T follicular helper cell (primary cell): Measurements from ENCODE around the gene USP7.
A peak's percentile ranks its signal among the peaks of the same experiment; 100 is the strongest.

ENCODE experiments used
- DNase-seq: peaks from one replicate; pipeline ENCODE4 v3.0.0-alpha.2; 2020; ENCODE audit warnings: low read depth

Gene USP7

DNA sequence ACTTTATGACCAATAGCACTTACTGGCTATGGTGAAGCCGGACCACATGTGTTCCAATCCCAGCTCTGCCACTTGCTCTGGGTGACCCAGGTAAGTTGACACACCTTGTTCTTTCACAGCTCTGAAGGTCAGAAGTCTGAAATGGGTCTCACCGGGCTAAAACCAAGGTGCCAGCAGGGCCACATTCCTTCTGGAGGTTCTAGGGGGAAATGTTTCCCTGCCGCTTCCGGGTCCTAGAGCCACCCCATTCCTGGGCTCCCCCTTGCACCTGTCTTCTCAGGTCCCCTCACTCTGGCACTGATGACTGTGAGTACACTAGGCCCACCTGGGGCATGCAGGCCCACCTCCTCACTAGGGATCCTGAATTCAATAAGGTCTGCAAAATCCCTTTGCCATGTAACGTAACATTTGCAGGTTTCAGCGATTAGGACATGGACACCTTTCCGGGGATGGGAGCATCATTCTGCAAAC lies 11.4 kb downstream of the USP7 start:
- DNase-seq: no peak

- no peak for DNase-seq
Measured at GRCh38 chr16:8951447-8952280, 12.0 kb downstream of the USP7 start.

DNA sequence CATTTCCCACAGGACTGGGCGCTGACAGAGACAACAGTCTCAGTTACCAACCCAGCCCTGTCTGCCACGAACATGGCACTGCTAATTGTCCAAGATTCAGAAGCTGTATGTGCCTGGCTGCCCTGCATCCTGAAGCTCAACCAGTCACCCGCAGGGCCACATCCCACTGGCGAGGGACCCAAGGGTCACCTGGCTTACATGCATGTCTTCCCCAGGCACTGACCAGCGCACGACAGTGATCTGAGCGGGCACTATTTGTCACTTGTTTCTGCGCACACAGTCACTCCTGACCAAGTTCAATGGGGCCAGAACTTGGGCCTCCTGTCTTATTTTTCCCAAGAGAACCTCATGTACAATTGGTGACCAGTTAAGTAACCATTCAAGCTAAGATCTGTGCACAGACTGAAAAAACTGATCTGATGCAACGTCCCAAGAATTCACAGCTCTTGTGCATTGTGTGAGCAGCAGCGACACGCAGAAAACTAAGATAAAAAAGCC lies 13.1 kb downstream of the USP7 start:
- no peak for DNase-seq

DNA sequence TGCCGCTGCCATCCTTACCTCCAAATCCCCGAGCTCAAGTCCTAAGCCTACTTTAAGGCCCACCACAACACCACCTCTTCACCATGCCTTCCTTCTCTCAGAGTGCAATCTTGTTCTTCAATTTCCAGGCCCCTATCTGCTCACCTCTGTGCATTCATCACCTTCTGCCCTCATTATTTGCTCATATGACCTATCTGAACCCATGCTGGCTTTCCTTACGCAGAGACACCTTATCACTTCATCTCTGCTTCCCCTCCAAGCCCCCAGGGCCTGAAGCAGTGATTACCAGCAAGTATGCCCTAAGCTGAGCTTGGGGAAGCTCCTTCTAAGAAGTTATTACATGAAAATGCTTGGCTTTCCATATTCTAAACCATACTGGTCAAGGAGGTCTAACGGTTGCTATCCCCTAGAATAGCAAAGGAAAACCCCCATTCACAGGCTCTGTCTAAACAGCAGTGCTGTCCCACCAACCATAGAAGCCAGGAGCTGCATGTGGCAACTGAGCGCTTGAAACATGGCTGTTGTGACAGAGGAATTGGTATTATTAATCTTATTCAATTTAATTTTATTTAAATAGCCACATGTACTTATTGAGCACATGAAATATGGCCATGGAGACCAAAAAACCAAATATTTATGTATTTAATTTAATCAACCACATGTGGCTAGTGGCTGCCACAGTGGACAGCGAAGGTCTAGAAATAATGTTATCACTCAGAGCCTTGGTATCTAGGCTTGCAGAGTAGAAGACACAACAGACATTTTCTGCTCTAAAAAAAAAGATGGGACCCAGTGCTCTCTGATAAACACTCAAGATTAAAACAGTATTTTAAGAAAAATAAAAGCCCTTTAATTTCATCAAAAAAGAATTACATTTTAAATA lies 13.9 kb downstream of the USP7 start:
- no peak for DNase-seq

GRCh38 chr16:8948831-8949230 lies 14.9 kb downstream of the USP7 start:
- no peak for DNase-seq

GRCh38 chr16:8948069-8948593 lies 15.6 kb downstream of the USP7 start:
- DNase-seq: no peak

DNA sequence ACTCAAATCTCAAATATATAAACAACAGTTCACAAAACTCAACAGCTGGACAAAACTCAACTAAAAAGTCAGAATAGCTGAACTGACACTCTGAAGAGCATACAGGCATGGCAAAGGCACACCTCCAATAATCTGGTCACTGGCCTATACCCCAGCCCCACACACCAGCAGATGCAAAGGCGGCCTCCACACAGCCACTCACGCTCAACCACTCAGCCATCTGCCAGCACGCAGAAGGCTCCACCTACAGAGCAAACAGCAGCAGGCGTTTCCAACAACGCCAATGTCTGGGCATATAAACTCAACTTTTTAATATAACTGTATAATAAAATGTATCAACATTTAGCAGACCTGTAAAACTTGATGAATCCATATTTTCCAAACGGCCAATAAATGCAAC lies 17.2 kb downstream of the USP7 start:
- no peak for DNase-seq

DNA sequence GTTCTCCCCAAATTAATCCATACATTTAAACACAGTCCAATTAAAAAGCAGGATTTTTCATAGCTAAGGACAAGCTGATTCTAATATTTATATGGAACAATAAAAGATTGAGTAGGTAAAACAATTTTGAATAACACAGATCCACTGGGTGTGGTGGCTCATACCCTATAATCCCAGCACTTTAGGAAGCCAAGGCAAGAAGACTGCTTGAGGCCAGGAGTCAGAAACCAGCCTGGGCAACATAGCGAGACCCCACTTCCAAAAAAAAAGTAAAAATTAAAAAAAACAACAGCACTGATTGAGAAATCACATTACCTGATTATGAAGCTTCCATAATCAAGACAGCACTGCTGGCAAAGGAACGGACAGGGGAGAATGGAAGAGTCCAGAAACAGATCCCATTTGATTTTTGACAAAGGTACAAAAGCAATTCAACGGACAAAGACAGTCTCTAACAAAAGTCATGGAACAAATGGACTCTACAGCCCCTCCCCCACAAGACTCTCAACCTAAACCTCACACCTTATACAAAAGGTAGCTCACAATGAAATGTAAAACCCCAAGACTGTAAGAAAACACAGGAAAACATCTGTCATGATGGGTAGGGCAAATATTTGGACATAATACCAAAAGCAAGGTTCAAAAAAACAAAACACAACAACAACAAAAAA lies 17.9 kb downstream of the USP7 start:
- no peak for DNase-seq

DNA sequence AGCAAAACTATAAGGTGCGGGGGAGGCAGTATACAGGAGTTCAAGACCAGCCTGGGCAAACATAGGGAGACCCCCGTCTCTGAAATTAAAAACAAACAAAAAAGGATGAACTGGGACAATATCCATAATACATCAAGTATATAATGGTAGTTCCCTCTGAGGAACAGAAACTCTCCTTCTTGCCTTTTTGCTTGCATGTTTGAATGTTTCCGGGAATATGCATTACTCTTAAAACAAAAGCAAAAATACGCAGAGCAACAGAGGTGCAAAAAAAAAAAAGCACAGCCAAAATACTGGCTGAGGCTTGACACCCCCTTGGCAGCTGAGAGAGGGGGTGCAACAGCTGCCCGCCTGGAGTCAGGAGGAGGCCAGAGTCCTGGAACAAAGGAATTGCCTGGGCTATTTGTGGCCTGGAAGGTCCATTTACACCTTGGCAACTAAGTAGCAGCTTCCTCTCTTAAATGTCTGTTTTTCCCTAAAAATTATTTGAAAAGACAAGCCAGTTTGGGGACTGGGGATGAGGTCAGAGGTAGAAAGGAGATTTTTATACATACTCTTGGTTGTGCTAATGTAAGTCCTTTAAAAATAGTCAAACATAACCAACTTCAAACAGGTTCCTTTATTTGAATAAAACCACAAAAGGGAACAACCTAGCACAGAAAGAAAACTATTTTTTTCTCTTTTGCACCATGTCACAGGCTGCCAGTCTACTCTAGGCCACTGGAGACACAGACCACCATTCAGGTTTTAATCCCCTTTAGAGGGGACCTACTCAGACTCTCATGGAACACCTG lies 19.5 kb downstream of the USP7 start:
- DNase-seq: no peak

- no peak for DNase-seq
Measured at GRCh38 chr16:8943001-8943763, 20.5 kb downstream of the USP7 start.

GRCh38 chr16:8941718-8942344 lies 21.9 kb downstream of the USP7 start:
- no peak for DNase-seq

DNA sequence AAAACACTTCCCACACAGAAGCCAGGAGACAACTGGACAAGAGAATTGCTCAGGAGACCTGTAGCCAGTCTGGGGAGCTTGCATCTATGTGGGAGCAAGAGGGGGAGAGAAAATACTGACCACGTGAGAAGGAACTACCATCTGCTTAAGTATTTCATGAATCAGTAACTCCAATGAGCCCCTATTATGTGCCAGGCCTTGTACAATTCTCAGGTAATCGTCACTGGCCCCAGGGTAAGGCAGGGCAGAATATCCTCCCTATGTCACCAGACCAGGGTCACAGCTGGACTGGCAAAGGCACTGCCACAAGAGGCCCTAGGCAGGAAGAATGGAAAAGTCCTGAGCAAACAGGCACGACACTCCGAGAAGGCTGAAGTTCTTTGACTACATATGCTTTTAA lies 25.9 kb downstream of the USP7 start:
- DNase-seq: no peak

DNA sequence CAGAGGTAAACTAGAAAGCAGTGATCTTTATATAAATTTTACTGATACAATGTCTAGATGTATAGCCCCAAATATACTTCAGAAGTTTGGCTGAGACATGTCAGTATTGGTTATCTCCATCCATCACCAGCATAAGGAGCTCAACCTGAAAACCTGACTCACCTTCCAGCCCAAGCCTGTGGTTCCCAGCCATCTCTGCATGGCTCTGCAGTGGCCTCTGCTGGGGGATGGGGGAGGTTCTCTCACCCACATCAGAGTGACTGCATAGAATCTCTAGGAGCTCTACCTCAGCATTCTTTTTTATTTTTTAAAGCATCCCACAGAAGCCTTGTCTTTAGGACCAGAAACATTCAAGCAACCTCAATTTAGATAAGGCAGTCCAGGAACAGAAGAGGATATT lies 27.3 kb downstream of the USP7 start:
- DNase-seq: peak; percentile 64

GRCh38 chr16:8935989-8936388 lies 27.7 kb downstream of the USP7 start:
- DNase-seq: no peak

- DNase-seq: no peak
Measured at GRCh38 chr16:8934601-8935000, 29.1 kb downstream of the USP7 start.

DNA sequence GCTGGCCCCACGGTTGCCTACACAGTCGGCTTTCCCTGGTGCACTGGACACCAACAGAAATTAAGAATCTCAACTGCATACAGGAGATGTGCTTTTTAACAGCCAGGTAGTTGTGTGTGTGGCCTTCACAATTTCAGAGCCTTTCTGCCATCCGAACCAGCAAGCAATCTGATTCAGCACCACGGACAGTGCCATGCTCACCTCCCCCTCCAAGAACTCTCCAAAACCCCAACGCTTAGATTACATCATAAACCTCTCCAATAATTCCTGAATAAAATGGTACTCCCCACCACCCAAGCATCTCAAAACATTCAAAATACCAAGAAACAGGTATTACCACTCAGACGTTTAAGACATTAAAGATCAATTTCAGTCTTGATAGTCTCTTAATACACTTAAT lies 31.8 kb downstream of the USP7 start:
- peak; percentile 44 for DNase-seq

GRCh38 chr16:8929086-8929748 lies 34.5 kb downstream of the USP7 start:
- no peak for DNase-seq

DNA sequence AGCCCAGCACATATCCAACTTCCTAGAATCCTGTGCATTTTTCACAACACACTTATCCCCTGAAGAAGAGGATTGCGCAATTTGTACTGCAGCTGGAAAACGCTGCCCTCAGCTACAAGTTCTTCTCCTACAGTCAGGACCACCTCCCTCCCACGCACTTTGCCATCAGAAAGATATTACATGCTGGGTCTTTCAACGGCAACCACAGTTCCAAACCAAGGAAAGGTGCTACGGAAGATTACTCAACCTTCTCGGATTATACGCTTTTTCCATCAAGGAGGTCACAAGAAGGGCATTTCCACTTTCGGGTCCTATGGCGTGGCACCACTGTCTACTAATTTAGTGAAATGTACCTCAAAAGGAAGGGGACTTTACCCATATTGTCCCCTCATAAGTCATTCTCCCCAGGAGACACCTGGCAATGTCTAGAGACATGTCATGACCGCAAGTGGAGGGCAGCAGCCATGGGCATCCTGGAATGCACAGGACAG lies 35.2 kb downstream of the USP7 start:
- DNase-seq: no peak

DNA sequence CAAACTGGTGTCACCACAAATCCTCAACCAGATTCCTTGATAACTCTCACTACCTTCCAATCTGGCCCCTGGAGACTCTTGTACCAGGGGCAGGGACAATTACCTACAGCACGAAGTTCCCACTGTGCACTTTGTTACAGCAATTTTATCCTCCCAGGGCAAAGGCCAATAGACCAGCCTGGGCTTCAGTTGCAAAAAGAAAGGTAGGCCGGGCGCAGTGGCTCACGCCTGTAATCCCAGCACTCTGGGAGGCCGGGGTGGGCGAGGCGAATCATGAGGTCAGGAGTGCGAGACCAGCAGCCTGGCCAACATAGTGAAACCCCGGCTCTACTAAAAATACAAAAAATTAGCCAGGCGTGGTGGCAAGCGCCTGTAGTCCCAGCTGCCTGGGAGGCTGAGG lies 36.9 kb downstream of the USP7 start:
- DNase-seq: no peak
